NOMO-1 treated with dmso at 0.1 percent for 144 hours (cell line): ENCODE measurements around the gene DLG2.

Experiments used
- DNase-seq: peaks from one replicate; lab custom pipeline; 2025; ENCODE audit not compliant: unreplicated experiment; lab: John Stamatoyannopoulos, UW

The DLG2 gene

GRCh38 chr11:84165139-84165538 is 1462.0 kb downstream of the DLG2 start:
- DNase-seq = no peak

- DNase-seq = no peak
These were observed 1462.4 kb downstream of the DLG2 start for GRCh38 chr11:84164728-84165127.

DNA sequence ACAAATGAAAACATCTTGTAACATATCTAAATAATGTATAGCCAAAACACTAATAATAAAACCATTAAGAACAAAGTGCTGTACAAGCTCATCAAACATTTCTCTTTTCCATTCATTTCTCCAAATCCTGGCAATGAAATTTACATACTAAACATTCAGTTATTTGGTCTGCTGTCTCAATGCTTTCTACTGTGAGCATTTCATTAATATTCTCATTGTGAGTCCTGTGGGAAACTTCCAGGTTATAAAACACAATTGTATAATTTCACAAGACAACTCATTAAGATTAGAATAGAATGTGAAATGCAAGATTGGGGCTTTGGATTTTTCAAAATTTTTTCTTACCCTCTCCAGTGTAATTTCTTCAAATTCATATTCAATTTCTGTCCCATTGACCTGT is 1464.0 kb downstream of the DLG2 start:
- DNase-seq = no peak

DNA sequence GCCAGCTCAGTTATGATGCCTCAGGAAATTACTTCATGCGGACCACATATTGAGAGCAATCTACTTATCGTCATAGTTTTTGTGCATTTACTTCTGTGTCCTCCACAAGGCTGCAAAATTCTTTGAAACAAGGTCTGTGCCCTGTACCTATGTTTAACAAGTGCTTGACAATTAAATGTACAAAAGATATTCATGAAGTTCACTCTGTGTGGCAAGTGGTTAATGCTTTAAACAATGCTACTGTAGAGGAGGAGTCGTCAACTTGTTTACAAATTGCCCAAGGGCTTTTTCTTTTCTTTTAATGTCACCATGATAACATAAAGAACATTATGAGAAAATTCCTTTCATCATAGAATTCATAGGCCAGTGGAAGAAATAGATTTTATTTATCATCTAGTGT is 1469.5 kb downstream of the DLG2 start:
- DNase-seq = no peak

- no peak for DNase-seq
These were observed 1480.3 kb downstream of the DLG2 start for GRCh38 chr11:84146826-84147225.

GRCh38 chr11:84145616-84146185 is 1481.4 kb downstream of the DLG2 start:
- no peak for DNase-seq

DNA sequence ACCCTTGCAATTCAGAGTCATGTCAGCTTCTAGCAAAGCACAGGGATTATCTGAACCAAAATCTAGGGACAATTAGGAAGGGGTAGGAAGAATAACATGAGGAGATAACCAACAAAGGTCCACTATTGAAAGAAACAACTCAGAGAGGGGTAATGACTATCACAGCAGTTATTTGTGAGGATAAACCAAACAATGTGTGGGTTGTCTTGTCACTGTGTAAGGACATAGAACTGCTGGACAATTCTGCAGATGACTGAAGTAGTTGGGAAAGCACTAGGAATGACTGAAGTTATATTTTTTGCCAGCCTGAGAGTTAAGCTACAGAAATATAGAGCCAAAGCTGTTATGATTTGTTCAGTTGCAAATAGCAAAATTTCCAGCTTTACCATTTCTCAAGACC is 1482.6 kb downstream of the DLG2 start:
- DNase-seq = no peak

DNA sequence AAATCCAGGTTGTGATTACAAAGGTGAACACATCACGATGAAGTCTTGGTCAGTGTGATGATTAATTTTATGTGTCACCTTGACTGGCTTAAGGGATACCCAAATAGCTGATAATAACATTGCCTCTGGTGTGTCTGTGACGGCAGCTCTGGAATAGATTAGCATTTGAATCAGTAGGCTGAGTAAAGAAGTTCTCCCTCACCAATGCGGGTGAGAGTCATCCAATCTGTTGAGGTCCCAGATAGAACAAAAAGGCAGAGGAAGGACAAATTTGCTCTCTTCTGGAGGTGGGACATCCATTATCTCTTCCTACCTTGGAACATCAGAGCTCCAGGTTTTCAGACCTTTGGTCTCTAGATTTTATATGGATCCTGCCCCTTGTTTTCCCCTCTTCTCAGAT is 1484.7 kb downstream of the DLG2 start:
- no peak for DNase-seq

GRCh38 chr11:84140386-84141169 is 1486.6 kb downstream of the DLG2 start:
- no peak for DNase-seq

DNA sequence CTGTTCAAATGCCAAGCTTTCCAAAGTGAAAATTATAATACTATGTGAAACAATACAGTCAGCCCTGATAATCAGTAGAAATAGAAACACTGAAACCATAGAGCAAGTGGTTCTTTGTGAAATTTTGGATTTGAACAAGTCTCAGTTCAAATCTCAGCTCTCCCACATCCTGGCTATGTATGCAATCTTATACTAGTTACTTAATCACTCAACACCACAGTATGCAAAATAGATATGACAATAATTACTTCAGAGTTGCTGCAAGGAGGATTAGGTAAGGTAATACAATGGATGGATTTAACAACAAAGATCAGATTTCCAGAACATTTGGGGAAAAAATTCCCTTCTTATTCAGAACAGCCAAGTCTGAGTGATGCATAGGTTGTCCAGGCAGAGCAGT is 1489.2 kb downstream of the DLG2 start:
- no peak for DNase-seq

DNA sequence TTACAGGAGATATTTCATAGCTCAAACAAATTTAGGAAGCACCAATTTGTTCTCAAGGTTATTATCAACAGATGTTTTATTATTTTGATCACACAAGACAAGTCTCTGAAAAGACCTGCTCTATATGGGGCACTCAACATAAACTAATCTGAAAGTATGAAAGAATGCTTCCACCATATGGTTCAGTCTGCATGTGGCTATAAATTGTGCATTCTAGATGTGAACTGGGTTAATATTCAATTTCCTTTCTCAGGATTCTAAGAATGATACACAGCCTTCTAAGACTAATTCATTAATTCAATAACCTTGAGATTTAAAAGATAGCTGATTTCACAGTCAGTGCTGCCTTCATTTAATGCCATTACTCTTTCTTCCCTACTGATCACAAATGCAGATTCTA is 1489.6 kb downstream of the DLG2 start:
- no peak for DNase-seq

DNA sequence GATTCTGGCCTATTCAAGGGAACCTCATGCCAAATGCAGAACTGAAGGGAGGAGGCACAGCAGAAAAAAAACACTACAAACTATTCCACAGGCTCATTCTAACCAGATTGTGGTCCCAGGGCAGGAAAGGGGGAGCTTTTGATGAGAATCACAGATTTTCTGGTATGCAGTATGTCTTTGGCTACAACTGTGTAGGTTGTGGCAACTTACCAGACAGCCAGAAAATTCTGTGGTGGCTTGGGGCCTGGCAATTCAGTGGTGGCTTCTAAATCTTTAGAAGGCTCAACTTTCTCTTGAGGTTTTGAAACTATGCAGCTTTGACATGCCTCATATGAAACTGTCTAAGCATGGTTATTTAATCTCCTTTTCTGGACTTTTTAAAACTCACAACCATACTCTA is 1490.2 kb downstream of the DLG2 start:
- DNase-seq = no peak

- no peak for DNase-seq
These were observed 1496.3 kb downstream of the DLG2 start for GRCh38 chr11:84130646-84131427.

DNA sequence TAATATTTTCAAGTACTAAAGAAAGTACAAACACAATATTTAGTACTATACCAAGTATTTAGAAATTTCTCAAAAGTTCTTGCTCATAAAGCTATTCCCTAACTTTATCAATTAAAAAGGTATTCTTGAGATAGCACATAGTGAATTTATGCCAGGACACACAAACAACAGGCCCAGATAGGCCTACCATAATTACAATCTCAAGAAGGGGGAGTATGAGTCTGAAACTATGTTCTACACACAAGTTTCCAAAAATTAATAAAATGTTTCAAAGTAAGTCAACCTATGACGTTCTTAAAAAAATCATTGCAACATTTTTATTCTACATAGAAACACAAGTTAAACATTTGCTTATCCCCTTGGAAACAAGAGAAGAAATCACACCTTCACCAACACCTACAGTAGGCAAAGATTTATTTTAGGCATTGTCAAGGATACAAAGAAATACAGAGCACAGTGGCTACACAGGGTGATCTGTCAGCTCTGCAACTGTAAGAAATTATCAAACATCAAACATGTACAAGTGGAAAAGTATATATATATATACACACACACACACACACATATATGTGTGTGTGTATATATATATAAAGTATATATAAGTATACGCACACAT is 1497.1 kb downstream of the DLG2 start:
- no peak for DNase-seq

- DNase-seq = no peak
These were observed 1498.3 kb downstream of the DLG2 start for GRCh38 chr11:84128840-84129239.

GRCh38 chr11:84117394-84117793 is 1509.8 kb downstream of the DLG2 start:
- DNase-seq = no peak

DNA sequence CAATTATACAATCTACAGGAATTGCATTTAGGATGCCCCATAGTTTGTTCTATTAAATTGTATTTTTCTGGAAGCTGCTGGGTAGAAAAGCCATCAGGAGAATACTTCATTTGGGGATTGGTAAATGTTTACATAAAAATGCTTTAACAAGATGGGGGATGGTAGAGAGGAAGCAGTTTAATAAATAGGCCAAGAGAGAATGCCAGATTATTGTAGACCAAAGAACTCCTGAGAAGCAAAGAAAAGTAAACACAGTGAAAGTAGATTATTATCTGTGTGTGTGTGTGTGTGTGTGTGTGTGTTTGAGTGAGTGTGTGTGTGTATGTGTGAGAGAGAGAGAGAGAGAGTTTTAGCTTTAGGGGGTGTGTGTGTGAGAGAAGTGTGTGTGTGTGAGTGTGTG is 1520.6 kb downstream of the DLG2 start:
- no peak for DNase-seq

- no peak for DNase-seq
These were observed 1522.0 kb downstream of the DLG2 start for GRCh38 chr11:84105148-84105547.

DNA sequence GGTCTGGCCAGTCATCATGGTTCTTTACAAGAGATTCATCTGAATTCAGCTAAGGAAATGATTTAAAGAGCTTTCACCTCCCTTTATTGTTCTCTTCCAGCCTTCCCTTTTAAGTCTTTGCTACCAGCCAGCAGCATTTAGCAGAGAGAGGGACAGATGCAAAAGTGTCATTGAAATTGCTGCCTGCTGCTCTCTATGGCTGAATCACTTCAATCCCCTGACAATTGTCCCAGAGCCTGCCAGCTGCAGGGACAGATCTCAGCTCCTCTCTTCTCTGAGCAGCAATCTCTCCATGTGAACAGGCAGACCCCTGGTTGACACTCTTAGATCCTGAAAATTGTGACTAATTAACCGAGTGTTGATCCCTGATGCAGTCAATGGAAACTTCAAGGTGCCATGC is 1524.0 kb downstream of the DLG2 start:
- no peak for DNase-seq

DNA sequence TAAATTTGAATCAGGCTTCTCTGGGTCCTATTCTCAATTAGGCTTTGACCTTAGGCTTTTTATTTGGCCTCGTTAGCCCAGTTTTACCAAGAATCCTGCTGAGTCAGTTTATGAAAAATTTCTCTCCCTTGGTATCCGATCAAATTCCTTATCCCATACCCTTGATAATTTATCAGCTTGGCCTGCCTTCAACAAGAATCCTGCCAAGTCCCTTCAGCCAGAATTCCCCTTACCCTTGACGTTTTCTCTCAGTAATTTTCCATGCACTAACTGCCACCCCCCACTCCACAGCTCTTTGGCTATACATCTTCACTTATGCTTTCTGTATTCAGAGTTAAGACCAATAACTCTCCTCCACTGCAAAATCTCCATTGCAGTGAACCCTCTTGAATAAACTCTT is 1530.0 kb downstream of the DLG2 start:
- DNase-seq = no peak

DNA sequence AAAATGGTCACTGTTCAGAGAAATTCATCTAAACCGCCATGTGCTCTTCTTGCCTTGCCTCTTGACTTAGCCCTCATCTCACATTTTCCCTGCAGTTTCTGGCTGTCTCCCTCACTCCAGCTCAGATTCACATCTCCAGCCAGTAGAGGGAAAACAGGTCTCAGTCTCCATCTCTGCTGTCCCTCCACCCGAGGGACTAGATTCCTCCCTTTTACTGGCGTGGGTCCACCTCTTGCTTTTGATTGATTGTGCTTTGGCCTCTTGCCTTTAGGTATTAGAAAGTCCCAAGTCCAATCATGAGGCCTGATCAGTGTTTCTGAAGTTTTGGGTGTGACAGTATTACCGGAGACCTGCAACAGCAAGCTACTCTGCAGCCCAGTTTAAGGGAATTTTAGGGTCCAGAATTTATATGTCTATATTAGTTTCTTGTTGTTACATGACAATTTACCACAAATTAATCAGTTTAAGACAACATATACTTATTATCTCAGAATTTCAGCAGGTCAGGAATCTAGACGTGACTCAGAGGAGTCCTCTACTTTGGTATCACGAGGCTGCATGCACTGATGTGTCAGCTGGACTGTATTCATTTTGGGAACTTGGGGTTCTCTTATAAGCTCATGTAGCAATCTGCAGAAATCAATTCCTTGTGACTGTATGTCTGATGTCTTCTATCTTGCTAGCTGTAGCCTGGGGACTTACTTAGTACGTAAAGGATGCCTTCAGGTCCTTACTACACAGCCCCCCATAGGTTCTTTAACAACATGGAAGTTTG is 1535.7 kb downstream of the DLG2 start:
- no peak for DNase-seq
